AG09309 (cell line): ENCODE measurements around the gene RSPRY1.

Source experiments
- DNase-seq: peaks from one replicate; pipeline ENCODE4 v3.0.0-alpha.2; 2010; ENCODE audit warnings: low read depth
- H3K4me3 ChIP-seq: 2 replicates; pipeline ENCODE4 v1.5.1; 2011; ENCODE audit warnings: mild to moderate bottlenecking, low read depth, low read length, moderate library complexity; ENCODE audit not compliant: control insufficient read depth
- CTCF ChIP-seq: IDR thresholded peaks from 2 replicates; pipeline ENCODE4 v1.5.1; 2011; ENCODE audit warnings: mild to moderate bottlenecking, low read depth, low read length, inconsistent platforms; ENCODE audit not compliant: insufficient read depth, control insufficient read depth; ENCODE audit errors: missing control alignments

Gene RSPRY1

GRCh38 chr16:57279780-57280638 is 93.9 kb downstream of the RSPRY1 start:
- TF ChIP-seq CTCF: no peak
- no peak overlapping the region for H3K4me3 ChIP-seq
- no peak for DNase-seq

GRCh38 chr16:57281791-57282190 is 95.7 kb downstream of the RSPRY1 start:
- H3K4me3 ChIP-seq: no peak overlapping the region
- TF ChIP-seq CTCF: no peak
- DNase-seq: no peak

- TF ChIP-seq CTCF: no peak
- no peak overlapping the region for H3K4me3 ChIP-seq
- DNase-seq: no peak
These were observed 96.5 kb downstream of the RSPRY1 start for GRCh38 chr16:57282510-57283213.

- no peak for DNase-seq
- no peak for TF ChIP-seq CTCF
- H3K4me3 ChIP-seq: no peak overlapping the region
These were observed 97.3 kb downstream of the RSPRY1 start for GRCh38 chr16:57283214-57283958.

- H3K4me3 ChIP-seq: no peak overlapping the region
- TF ChIP-seq CTCF: no peak
- no peak for DNase-seq
These were observed 97.8 kb downstream of the RSPRY1 start for GRCh38 chr16:57283959-57284208.

- DNase-seq: no peak
- TF ChIP-seq CTCF: no peak
- H3K4me3 ChIP-seq: peak within 1 kb of the TSS; percentile 47
These were observed 98.3 kb downstream of the RSPRY1 start, which contains the start of gene PLLP for GRCh38 chr16:57284209-57284951. Gene PLLP, minus strand, starts transcription at chr16:57284672. Its CDS starts 132 bp downstream, at chr16:57284540.
